GM13976 (cell line): ENCODE data around the gene HSPA1A.
A peak's percentile ranks its signal among the peaks of the same experiment; 100 is the strongest.

Experiments
- DNase-seq: peaks from one replicate; pipeline ENCODE4 v3.0.0; 2012; ENCODE audit warnings: low spot score
- in situ Hi-C: fragments of 300-500 bp; cut with MboI; formaldehyde crosslinking; loops from one replicate; pipeline ENCODE4 v1.12.0; 2022; ENCODE audit warnings: low sequenced_read_pairs, mixed read lengths, inconsistent platforms; ENCODE audit not compliant: unreplicated experiment
- TF ChIP-seq, protein P1 (sequence below): IDR thresholded peaks from 2 replicates; pipeline ENCODE4 v1.5.1; 2012; ENCODE audit warnings: borderline replicate concordance, mild to moderate bottlenecking; ENCODE audit not compliant: insufficient read depth; ENCODE audit errors: extremely low read depth, missing control alignments, control extremely low read depth

Gene HSPA1A

DNA sequence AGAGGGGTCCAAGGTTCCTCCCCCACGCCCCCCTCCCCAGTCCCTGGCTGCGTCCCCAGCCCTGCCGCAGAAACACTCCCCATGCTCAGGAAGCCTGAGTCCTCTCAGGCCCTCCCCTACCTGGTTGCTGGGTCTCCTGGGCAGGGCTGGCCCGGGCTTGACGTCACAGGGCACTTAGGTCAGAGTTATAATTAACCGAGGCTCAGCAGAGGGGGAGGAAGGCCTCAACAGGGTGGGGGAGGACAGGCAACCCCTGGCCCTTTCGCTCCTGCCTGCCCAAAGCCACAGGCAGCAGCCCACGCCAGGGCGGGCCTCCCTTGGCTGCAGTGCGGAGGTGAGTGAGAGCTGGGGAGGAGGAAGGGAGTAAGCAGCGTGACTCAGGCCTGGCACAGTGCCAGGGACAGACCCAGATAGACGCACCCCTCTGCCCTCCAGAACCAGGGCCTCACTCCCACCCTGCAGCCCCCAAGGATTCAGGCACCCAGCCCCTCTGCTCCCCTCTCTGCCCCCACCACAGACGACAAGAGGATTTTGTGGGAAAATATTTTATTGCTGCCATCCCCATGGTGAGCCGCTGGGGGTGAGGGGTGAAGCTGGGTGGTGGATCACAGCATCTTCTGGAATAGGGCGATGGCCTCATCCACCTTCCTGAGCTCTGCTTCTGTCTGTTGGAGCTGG lies 38.2 kb upstream of the HSPA1A start, which contains the start of gene VWA7:
Gene VWA7, minus strand, starts transcription at position 340 of the 678 bp plus-strand sequence. CDS start 549 bp downstream, outside the sequence.
- in situ Hi-C loops: no loop called here
- TF ChIP-seq, protein P1, sequence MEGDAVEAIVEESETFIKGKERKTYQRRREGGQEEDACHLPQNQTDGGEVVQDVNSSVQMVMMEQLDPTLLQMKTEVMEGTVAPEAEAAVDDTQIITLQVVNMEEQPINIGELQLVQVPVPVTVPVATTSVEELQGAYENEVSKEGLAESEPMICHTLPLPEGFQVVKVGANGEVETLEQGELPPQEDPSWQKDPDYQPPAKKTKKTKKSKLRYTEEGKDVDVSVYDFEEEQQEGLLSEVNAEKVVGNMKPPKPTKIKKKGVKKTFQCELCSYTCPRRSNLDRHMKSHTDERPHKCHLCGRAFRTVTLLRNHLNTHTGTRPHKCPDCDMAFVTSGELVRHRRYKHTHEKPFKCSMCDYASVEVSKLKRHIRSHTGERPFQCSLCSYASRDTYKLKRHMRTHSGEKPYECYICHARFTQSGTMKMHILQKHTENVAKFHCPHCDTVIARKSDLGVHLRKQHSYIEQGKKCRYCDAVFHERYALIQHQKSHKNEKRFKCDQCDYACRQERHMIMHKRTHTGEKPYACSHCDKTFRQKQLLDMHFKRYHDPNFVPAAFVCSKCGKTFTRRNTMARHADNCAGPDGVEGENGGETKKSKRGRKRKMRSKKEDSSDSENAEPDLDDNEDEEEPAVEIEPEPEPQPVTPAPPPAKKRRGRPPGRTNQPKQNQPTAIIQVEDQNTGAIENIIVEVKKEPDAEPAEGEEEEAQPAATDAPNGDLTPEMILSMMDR: no peak
- DNase-seq: peak; percentile 95

DNA sequence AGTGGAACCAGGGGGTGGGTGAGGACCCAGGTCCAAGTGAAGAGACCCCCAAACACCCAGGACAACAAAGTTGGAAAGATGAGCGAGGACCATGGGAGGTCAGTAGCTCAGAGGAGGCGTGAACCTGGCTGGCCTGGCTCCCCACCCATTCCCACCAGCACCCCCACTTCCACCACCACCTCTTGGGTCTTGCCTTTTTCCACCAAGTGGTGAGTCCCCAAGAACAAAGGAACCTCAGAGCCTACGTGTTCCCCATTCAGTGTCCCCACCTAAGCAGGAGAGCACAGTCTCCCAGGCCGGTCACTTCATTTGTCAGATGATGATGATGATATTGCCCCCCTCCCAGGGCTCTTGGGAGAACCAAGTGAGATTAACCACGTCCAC lies 37.7 kb upstream of the HSPA1A start:
- DNase-seq: no peak
- TF ChIP-seq, protein P1: no peak

DNA sequence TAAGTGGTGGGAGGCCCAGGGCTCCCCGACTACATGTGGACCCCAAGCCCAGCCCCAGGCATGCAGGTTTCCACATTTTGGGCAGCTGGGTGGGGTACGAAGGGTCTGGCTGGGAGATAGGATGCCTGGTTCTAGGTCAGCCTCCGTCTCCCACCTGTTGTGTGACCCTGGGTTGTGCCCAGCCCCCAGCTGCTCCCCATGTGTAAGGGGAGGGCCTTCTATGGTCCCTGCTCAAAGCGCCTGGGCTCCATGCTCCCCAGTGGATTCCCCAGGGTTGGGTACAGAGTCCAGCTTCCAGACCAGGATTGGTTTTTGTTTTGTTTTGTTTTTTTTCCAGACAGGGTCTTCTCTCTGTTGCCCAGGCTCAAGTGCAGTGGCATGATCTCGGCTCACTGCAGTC lies 37.1 kb upstream of the HSPA1A start:
- in situ Hi-C loops: no loop called here
- no peak for DNase-seq
- TF ChIP-seq, protein P1: no peak

More for the DNA sequence above, 37.7 kb upstream of the HSPA1A start:
- in situ Hi-C loops: no loop called here

DNA sequence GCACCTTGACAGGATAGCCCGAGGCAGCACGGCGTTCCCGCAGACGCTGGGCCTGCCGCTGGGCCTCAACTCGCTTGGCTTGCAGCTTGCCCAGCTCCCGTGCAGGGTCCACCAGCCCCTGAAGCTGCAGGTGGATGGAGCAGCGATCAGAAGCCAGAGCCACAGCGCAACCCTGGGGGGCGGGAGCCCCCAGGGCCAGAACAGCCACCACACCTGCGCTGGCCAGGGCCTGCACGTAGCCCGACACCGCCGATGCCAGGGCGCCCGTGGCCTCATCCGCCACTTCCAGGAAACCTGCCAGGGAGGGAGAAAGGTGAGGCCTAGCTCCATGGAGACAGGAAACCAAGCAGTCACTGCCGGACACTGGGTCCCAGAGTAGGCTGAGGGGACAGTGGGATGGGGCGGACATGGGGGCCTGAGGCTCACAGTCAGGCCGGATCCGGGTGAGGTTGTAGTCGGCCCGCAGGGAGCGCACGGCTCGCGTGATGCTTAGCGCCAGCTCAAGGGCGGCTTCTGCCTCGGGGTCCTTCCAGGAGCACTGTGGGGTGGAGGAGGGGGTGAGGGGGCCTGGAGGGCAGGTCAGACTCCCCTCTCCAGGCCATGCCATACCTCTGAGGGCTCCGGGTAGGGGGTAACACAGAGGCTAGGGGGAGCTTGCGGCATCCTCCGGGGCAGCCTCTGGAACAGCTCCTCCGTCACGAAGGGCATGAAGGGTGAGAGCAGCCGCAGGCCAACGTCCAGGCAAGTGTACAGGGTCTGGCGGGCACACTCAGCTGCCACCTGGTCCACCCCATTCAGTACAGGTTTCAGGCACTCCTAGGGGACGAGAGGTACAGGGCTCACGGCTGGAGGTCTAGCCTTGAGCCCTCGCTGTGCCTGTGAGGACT lies 36.1 kb upstream of the HSPA1A start:
- TF ChIP-seq, protein P1: no peak
- no peak for DNase-seq
- in situ Hi-C loops: no loop called here

DNA sequence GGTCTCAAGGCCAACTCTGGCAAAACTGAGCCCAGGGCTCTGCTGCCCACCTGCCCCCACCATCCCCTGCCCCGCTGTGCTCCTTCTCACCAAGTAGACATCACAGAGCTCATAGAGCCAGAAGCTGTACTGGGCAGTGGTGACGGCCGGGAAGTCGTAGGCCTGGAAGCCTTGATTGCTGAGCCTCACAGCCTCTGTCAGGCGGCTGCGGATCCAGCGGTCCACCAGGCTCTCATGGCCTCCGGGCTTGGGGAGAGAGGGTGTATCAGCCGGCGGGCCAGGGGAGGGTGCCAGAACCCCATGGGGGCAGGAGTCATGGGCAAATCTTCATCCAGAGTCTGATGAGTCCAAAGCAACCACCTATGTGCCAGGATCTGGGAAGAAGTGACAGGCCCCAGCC lies 35.4 kb upstream of the HSPA1A start:
- in situ Hi-C loops: no loop called here
- no peak for DNase-seq
- TF ChIP-seq, protein P1: no peak

DNA sequence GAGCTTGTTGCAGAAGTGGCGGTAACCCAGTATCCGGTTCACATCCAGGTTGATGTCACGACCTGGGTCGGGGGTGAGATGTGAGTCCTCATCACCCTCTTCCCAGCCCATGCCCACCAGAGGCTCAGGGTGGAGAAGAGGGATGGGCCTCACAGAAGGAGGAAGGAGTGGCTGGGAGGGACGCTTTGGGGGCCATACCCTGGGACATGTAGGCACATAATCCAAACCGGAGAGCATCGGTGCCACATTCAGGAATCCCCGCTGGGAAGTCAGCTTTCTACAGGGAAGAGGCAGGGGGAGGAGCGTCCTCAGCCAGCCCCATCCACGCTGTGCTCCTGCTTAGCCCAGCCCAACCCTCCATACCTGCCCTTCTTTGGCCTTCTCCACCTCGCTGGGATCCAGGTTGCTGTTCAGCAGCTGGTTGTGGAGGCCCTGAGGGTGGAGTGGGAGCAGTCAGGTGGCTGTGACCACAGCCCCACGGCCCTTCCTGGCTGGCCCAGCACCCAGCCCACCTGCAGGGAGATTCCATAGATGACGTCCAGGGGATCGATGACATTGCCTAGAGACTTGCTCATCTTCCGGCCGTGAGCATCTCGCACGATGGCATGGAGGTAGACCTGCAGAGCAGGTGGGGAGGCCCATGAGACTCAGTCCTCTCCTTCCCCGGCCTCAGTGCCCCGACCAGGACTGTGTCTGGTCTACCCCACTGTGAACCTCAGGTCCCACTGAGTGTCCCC lies 34.7 kb upstream of the HSPA1A start:
- in situ Hi-C loops: no loop called here
- TF ChIP-seq, protein P1: no peak
- no peak for DNase-seq
